Measurements from ENCODE around the gene ZNF430. TPM values are rescaled to one million over a fixed set of nuclear protein-coding genes. Genes with fewer than 3 reads are reported as not detected.
"Not testable (repeated sequence)": the region's sequence is repeated elsewhere in the genome, so short reads cannot be mapped to it uniquely, and the experiment has no call there.

Gene ZNF430
- 69.8 TPM for polyA plus RNA-seq

DNA sequence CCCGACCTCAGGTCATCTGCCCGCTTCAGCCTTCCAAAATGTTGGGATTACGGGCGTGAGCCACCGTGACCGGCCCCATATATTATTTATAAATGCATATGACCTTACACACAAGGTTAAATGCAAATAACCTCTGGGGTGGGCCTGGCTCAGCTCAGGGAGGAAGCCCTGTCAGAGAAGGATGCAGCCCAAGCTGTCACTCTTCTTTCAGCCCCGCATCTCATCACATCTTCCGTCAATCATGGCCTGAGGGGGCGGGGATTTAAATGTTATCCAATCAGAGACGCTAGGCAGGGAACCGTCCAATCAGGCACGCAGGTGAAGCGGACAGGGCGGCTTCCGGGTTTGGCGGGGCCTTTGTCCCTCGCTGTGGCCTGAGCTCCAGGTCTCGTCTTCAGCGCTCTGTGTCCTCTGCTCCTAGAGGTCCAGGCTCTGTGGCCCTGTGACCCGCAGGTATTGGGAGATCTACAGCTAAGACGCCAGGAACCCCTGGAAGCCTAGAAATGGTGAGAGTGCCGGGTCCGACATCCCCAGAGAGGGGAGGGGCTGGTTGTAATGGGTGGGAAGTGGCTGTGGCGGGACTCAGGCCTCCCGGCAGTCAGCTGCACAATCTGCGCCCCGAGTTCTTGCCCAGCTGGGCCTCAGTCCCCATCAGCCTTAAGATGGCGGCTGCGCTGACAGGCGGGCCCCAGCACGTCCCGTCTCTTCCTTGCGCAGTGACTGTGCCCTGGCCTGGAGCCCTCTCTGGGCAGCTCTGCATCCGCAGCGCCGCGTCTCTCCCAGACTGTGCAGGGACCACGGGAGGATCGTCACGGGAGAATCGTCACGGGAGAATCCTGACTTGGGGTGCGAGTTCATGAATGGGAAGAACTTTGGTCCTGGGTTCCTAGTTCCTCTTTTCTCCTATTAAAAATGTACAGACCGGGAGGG, at the start of gene ZNF430:
Gene ZNF430 (plus strand): TSS at position 360 of the 930 bp plus-strand sequence. CDS start 144 bp downstream, at position 504.
- no peaks in the 10 kb centered on the region for H3K9me3 Mint-ChIP-seq
- peaks cover 21 to 31% (median 26%) of the 10 kb centered on the region in 3 donors for H3K4me1 Mint-ChIP-seq
- H3K27ac Mint-ChIP-seq = peak within 1 kb of the TSS; percentile 99 to 100 (median 100)
- peaks cover 11% of the 10 kb centered on the region for H3K36me3 Mint-ChIP-seq
- peak within 1 kb of the TSS; percentile 99 to 100 (median 100) for H3K4me3 Mint-ChIP-seq
- no peaks in the 10 kb centered on the region for H3K27me3 Mint-ChIP-seq

DNA sequence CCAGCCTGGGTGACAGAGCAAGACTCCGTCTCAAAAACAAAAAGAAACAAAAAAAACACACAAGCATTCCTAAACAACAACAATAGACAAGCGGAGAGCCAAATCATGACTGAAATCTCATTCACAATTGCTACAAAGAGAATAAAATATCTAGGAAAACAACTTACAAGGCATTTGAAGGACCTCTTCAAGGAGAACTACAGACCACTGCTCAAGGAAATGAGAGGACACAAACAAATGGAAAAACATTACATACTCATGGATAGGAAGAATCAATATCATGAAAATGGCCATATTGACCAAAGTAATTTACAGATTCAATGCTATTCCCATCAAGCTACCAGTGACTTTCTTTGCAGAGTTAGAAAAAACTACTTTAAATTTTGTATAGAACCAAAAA, 27.7 kb upstream of the ZNF430 start:
- H3K27ac Mint-ChIP-seq, H3K4me3 Mint-ChIP-seq, H3K27me3 Mint-ChIP-seq, H3K36me3 Mint-ChIP-seq, H3K4me1 Mint-ChIP-seq: not testable (repeated sequence)
- peaks cover 12 to 16% (median 15%) of the 10 kb centered on the region in 3 donors for H3K9me3 Mint-ChIP-seq

DNA sequence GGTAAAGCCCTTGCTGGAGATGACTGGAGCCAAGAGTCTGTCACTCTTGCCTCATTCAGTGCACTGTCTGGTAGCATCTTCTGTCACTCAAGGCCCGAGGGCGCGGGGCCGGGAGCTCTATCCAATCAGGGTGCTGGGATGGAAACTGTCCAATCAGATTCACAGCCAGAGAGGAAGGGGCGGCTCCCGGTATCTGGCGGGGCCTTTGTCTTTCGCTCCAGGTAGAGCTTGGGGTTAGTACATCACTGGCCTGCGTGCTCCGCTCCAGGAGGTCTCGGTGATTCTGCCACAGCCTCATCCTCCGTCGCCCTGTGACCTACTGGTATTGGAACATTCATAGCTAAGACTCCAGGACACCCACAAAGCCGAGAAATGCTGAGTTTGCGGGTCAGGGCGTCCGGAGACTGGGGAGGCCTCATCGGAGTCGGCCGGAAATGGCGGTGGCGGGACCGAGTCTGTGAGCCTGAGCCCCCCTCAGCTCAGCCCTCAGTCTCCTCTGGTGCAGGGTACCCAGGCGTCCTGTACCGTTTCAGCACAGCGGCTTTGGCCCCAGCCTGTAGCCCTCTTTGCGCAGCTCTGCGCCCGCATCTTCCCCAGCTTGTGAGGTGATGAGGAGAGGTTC, 20.6 kb upstream of the ZNF430 start:
- H3K4me1 Mint-ChIP-seq = peaks cover 0 to 5% (median 4%) of the 10 kb centered on the region in 3 donors
- H3K4me3 Mint-ChIP-seq = peak overlapping the region; percentile 79 to 96 (median 88)
- peak overlapping the region in 2 of 3 donors; percentile 67 to 95 for H3K27ac Mint-ChIP-seq
- no peaks in the 10 kb centered on the region for H3K9me3 Mint-ChIP-seq
- no peaks in the 10 kb centered on the region for H3K36me3 Mint-ChIP-seq
- H3K27me3 Mint-ChIP-seq = no peaks in the 10 kb centered on the region

DNA sequence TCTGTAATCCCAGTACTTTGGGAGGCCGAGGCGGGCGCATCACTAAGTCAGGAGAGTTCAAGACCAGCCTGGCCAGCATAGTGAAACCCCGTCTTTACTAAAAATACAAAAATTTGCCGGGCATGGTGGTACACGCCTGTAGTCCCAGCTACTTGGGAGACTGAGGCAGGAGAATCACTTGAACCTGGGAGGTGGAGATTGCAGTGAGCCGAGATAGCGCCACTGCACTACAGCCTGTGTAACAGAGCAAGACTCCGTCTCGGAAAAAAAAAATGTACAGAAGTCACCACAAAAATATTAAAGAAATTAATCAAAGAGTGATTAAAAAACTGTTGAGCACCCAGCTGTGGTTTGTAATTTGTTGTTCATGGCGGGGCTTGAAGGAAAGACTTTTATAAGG, 781 bp downstream of the ZNF430 start:
- H3K27ac Mint-ChIP-seq = peak overlapping the region; percentile 99 to 100 (median 100)
- not testable (repeated sequence) for H3K9me3 Mint-ChIP-seq, H3K27me3 Mint-ChIP-seq
- peaks cover 11% of the 10 kb centered on the region for H3K36me3 Mint-ChIP-seq
- H3K4me3 Mint-ChIP-seq = peak overlapping the region; percentile 99 to 100 (median 100)
- peaks cover 23 to 34% (median 29%) of the 10 kb centered on the region in 3 donors for H3K4me1 Mint-ChIP-seq

DNA sequence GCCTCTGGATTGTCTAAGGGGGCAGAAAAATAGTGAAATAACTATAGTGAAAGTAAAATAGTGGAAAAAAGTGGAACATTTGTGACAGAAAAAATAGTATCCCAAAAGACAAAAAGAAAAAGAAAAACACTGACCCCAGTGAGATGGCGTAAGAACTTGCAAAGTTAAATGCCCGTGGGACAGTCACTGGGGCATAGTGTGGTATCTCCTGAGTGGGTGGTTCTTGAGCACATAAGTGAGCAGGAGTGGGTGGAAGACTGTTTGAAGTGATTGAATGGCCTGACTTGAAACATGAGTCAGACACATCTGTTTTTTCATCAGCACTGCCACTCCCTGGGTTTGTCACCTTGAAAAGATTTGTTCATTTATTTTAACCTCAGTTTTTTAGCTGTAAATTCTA, 2.5 kb downstream of the ZNF430 start:
- peak overlapping the region in 3 of 4 donors; percentile 65 to 100 (median 99) for H3K4me3 Mint-ChIP-seq
- H3K27ac Mint-ChIP-seq = peak overlapping the region; percentile 18 to 86 (median 65)
- peaks cover 11% of the 10 kb centered on the region for H3K36me3 Mint-ChIP-seq

DNA sequence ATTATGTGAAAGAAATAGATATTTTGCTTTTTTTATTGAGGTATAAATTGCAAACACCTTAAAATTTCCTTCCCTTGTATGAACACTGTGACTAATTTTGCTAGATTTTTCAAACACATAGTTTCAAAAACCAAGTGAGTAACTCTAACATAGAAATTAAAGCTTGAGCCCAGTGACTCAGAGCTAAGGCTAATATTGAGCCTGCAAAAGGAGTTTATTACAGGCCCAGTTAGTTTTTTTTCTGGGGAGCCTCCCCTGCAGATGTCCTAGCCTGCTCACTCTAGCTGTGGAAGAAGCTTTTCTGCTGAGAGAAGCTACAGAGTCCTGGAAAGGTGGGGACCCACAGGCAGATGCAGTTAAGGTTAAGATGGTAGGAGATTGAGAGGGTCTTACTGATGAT, 3.4 kb downstream of the ZNF430 start:
- Mint-ChIP-seq H3K27me3 (no peaks in the 10 kb centered on the region), H3K4me1 (peaks cover 40 to 59% (median 48%) of the 10 kb centered on the region in 3 donors), H3K9me3 (no peaks in the 10 kb centered on the region), H3K4me3 (peak overlapping the region in 1 of 4 donors; percentile 42), H3K27ac (no peak overlapping the region), H3K36me3 (peaks cover 13% of the 10 kb centered on the region)

More for the DNA sequence above, 2.5 kb downstream of the ZNF430 start:
- peaks cover 34 to 50% (median 41%) of the 10 kb centered on the region in 3 donors for H3K4me1 Mint-ChIP-seq
- no peaks in the 10 kb centered on the region for H3K9me3 Mint-ChIP-seq
- H3K27me3 Mint-ChIP-seq = no peaks in the 10 kb centered on the region

DNA sequence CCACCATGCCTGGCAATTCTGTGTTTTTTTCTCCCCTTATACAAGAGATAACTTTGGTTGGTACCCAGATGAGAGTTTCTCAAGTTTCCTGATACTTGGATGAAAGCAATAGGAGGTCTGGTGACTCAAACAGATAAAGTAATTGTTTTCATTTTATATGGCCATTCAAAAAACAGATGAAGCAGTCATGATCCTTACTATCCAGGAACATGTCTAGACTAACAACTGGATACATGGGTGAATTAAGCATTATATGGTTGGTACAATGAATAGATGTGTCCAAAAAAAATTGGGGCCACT, 8.5 kb downstream of the ZNF430 start:
- Mint-ChIP-seq H3K4me1 (peaks cover 29 to 45% (median 33%) of the 10 kb centered on the region in 3 donors), H3K27me3 (no peaks in the 10 kb centered on the region), H3K36me3 (peaks cover 14% of the 10 kb centered on the region), H3K9me3 (no peaks in the 10 kb centered on the region), H3K27ac (peak overlapping the region in 1 of 3 donors; percentile 57), H3K4me3 (peak overlapping the region in 2 of 4 donors; percentile 79 to 85)

DNA sequence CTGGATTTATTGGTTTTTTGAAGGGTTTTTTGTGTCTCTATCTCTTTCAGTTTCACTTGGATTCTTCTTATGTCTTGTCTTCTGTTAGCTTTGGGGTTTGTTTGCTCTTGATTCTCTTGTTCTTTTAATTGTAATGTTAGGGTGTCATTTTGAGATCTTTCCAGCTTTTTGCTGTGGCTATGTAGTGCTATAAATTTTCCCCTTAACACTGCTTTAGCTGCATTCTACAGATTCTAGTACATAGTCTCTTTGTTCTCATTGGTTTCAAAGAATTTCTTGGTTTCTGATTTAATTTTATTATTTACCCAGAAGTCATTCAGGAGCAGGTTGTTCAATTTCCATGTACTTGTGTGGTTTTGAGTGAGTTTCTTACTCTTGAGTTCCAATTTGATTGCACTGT, 24.6 kb downstream of the ZNF430 start:
- Mint-ChIP-seq H3K9me3 (peaks cover 6 to 45% (median 33%) of the 10 kb centered on the region in 3 donors), H3K27ac (no peak overlapping the region), H3K36me3 (peaks cover 48% of the 10 kb centered on the region), H3K4me3 (peak overlapping the region in 1 of 4 donors; percentile 41), H3K4me1 (peaks cover 7 to 20% (median 15%) of the 10 kb centered on the region in 3 donors), H3K27me3 (no peaks in the 10 kb centered on the region)

DNA sequence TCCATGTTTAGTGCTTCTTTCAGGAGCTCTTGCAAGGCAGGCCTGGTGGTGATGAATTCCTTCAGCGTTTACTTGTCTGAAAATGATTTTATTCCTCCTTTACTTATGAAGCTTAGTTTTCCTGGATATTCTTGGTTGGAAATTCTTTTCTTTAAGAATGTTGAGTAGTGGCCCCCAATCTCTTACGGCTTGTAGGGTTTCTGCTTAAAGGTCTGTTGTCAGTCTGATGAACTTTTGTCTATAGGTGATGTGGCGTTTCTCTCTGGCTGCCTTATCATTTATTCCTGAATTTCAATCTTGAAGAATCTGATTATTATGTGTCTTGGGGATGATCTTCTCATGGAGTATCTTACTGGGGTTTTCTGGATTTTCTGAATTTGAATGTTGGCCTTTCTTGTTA, 26.0 kb downstream of the ZNF430 start:
- Mint-ChIP-seq H3K27ac (peak overlapping the region in 1 of 3 donors; percentile 53), H3K27me3 (no peaks in the 10 kb centered on the region), H3K36me3 (peaks cover 49% of the 10 kb centered on the region), H3K9me3 (peaks cover 6 to 45% (median 35%) of the 10 kb centered on the region in 3 donors), H3K4me1 (peaks cover 7 to 20% (median 15%) of the 10 kb centered on the region in 3 donors), H3K4me3 (peak overlapping the region in 1 of 4 donors; percentile 61)

DNA sequence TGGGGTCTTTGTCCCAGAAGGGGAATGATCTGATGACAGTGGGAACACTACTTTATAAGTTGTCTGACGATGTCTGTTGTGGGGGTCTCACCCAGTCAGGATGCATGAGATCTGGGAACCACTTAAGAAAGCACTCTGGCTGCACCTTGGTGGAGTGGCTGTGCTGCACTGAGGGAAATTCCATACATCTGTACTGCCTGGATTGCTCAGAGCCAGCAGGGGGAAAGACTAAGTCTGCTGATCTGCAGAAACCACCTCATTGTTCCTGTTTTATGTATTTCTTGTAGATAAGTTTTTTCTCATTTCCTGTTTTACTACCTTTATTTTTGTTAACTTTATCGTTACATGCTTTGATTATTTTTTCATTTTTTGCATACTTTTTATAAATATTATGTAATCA, 27.3 kb downstream of the ZNF430 start:
- H3K36me3 Mint-ChIP-seq = peaks cover 55% of the 10 kb centered on the region
- H3K4me3 Mint-ChIP-seq = peak overlapping the region in 1 of 4 donors; percentile 82
- H3K4me1 Mint-ChIP-seq = peaks cover 7 to 24% (median 15%) of the 10 kb centered on the region in 3 donors
- H3K9me3 Mint-ChIP-seq = peaks cover 11 to 52% (median 40%) of the 10 kb centered on the region in 3 donors
- peak overlapping the region in 1 of 3 donors; percentile 53 for H3K27ac Mint-ChIP-seq
- no peaks in the 10 kb centered on the region for H3K27me3 Mint-ChIP-seq

DNA sequence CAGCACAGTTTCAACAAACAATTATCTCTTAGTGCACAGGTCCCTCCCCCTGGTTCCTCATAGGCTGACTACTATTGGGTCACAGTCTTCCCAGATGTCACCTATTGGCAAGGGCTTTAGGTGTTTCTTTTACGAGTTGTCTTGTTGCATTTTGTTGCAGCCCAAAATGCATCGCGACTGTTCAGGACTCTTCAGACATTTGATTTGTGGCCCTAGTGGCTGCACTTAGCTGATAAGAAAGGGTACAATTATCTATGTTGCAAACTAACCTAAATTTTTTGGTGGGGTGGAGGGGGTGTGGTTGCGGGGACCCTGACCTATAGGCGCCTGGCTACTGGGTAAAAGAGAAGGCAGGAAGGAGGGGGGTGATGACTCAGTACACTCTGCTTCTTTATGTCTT, 32.4 kb downstream of the ZNF430 start:
- Mint-ChIP-seq H3K27ac (no peak overlapping the region), H3K4me3 (peak overlapping the region in 1 of 4 donors; percentile 9), H3K36me3 (peaks cover 41% of the 10 kb centered on the region), H3K27me3 (no peaks in the 10 kb centered on the region), H3K4me1 (peaks cover 0 to 4% (median 0%) of the 10 kb centered on the region in 3 donors), H3K9me3 (peaks cover 15 to 24% (median 22%) of the 10 kb centered on the region in 3 donors)

DNA sequence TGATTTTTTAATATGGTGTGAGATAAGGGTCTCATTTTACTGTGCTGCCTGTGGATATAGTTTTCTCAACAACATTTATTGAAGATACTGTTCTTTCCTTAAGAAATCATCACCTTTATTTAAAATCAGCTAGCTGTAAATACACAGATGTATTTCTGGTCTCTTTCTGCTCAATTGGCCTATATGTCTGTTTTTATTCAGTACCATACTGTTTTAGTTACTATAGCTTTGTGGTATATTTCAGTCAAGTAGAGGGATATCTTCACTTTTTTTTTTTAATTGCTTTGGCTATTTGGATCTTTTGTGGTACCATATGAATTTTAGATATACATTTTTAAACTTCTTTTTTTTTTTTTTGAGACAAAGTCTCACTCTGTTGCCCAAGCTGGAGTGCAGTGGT, 44.9 kb downstream of the ZNF430 start:
- no peaks in the 10 kb centered on the region for H3K27me3 Mint-ChIP-seq
- H3K4me3 Mint-ChIP-seq = no peak overlapping the region
- peaks cover 8% of the 10 kb centered on the region for H3K36me3 Mint-ChIP-seq
- H3K27ac Mint-ChIP-seq = no peak overlapping the region
- no peaks in the 10 kb centered on the region for H3K4me1 Mint-ChIP-seq
- peaks cover 0 to 6% (median 3%) of the 10 kb centered on the region in 3 donors for H3K9me3 Mint-ChIP-seq

DNA sequence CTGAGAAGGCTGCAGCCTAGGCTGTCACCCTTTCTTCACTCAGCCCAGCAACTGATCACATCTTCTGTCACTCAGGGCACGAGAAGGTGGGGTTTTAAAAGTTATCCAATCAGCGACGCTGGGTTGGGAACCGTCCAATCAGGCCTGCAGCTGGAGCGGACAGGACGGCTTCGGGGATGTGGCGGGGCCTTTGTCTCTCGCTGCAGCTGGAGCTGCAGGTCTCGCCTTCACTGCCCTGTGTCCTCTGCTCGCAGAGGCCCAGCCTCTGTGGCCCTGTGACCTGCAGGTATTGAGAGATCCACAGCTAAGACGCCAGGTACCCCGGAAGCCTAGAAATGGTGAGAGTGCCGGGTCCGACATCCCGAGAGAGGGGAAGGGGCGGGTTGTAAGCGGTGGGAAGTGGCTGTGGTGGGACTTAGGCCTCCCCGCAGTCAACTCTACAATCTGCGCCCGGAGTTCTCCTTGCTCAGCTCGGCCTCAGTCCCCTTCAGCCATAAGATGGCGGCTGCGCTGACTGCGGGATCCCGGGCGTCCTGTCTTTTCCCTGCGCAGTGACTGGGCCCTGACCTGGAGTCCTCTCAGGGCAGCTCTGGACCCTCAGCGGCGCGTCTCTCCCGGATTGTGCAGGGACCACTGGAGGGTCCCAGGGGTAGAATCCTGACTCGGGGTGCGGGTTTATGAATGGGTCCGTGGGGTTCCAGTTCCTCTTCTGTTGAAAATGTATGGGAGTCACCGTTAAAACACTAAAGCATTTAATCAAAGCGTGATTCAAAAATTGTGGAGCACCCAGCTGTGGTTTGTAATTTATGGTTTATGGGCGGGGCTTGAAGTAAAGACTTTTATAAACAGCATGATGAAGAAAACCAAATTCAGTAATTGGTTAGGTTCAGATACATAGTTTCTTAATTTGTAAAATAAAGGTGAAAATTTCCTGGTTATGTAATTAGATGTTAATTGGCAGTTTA, 61.8 kb downstream of the ZNF430 start, which contains the start of gene ZNF714:
Gene ZNF714 (plus strand): TSS at position 193 of the 965 bp plus-strand sequence. CDS start 16,066 bp downstream, outside the sequence.
- H3K4me1 Mint-ChIP-seq = peaks cover 0 to 13% (median 6%) of the 10 kb centered on the region in 3 donors
- no peaks in the 10 kb centered on the region for H3K27me3 Mint-ChIP-seq
- peaks cover 4% of the 10 kb centered on the region for H3K36me3 Mint-ChIP-seq
- peaks cover 0 to 2% (median 0%) of the 10 kb centered on the region in 3 donors for H3K9me3 Mint-ChIP-seq
- peak within 1 kb of the TSS; percentile 94 to 95 (median 94) for H3K27ac Mint-ChIP-seq
- peak within 1 kb of the TSS; percentile 98 to 100 (median 99) for H3K4me3 Mint-ChIP-seq

DNA sequence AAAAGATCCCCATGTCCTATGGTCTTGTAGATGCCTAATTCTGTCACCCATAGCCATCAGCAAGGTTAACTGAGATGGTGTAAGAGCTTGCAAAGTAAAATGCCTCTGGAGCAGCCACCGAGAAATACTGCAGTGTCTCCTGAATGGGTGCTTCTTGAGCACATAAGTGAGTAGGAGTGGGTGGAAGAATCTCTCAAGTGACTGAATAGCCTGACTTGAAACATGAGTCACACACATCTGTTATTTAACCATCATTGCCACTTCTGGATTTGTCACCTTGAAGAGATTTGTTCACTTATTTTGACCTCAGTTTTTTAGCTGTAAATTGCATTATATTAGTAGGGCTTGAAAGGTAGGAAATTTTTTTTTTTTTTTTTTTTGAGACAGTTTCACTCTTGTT, 63.9 kb downstream of the ZNF430 start:
- peak overlapping the region in 1 of 4 donors; percentile 35 for H3K4me3 Mint-ChIP-seq
- no peak overlapping the region for H3K27ac Mint-ChIP-seq
- no peaks in the 10 kb centered on the region for H3K27me3 Mint-ChIP-seq
- peaks cover 0 to 13% (median 6%) of the 10 kb centered on the region in 3 donors for H3K4me1 Mint-ChIP-seq
- peaks cover 0 to 2% (median 0%) of the 10 kb centered on the region in 3 donors for H3K9me3 Mint-ChIP-seq
- peaks cover 4% of the 10 kb centered on the region for H3K36me3 Mint-ChIP-seq
